GM19328 (cell line): Measurements from ENCODE around the gene EPS8L1.
A peak's percentile ranks its signal among the peaks of the same experiment; 100 is the strongest.
"Not testable (repeated sequence)": the region's sequence is repeated elsewhere in the genome, so short reads cannot be mapped to it uniquely, and the experiment has no call there.

Experiments used
- ATAC-seq: cut with Tn5 transposase; IDR thresholded peaks from one replicate; pipeline ENCODE4 v1.9.1; 2021; ENCODE audit warnings: mild to moderate bottlenecking, moderate library complexity; ENCODE audit not compliant: unreplicated experiment

EPS8L1 gene

DNA sequence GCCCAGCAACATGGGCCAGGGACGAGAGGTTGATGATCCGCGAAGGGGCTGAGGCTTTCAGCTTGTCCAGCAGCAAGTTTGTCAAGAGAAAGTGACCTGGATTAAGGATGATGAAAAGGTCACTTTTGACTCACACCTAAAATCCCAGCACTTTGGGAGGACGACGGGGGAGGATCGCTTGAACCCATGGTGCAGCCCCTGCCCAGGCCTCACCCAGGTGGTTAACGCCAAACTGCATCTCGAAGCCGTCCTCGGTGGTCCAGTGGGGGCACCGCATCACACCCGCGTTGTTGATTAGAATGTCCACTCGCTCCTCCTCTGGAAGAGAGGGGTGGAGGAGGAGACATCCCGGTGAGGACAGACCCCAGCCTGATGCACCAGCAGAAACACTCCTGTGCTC lies 27.2 kb upstream of the EPS8L1 start:
- no peak for ATAC-seq

DNA sequence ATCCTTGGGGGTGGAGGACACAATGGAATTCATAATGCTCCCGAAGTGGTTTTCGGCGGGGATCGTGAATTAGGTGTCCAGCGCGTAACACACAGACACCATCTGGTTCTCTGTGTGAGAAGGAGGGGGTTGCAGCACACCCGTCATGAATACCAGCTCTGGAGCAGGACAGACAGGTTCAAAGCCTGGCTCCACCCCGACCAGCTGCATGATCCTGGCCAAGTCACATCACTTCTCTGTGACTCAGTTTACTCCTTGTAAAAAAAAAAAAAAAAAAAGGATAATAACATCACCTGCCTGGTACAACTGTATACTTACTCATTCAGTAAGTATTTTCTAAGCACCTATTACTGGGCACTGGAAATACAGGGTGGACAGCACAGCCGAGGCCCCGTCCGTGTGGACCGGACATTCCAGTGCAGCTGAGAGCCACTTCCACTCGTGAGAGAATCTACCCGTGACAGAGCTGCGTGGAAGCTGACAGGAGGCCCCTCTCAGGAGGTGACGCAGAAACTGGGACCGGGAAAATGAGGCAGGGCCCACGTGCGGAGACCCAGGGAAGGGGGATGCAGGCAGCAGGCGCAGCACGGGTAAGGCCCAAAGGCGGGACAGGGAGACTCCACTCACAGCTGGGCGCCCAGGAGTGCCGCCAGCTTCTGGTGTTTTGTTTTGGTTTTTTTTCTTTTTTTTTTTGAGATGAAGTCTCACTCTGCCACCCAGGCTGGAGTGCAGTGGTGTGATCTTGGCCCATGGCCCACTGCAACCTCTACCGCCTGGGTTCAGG lies 24.7 kb upstream of the EPS8L1 start:
- ATAC-seq = no peak

- ATAC-seq = no peak
Measured at GRCh38 chr19:55053735-55054134, 21.9 kb upstream of the EPS8L1 start.

- ATAC-seq = no peak
Measured at GRCh38 chr19:55056827-55057226, 18.8 kb upstream of the EPS8L1 start.

DNA sequence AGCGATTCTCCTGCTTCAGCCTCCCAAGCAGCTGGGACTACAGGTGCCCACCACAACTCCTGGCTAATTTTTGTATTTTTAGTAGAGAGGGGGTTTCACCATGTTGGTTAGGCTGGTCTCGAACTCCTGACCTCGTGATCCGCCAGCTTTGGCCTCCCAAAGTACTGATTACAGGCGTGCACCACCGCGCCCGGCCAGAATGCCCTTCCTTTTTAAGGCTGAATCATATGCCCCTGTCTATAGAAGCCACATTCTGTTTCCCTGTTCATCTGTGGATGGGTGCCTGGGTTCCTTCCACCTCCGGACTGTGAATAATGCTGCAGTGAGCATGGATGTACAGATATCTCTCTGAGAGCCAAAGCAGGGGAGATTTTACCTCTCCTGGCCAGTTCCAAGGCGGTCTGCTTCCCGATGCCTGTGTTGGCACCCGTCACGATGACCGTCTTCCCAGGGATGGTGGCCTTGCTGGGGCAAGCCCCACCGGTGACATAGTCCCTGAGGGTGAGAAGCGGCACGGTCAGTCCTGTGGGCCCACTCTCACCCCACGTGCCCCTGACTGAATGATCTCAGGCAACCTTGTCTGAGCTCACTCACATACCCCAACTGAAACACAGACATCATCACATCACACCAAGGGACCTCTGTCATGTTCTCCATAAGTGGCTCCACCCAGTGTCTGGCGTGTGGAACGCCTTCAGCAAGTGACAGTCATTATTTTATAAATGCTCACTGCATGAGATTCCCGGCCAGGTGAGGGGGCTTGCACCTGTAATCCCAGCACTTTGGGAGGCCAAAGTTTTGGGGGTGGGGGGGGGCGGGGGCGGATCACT lies 16.7 kb upstream of the EPS8L1 start:
- no peak for ATAC-seq

DNA sequence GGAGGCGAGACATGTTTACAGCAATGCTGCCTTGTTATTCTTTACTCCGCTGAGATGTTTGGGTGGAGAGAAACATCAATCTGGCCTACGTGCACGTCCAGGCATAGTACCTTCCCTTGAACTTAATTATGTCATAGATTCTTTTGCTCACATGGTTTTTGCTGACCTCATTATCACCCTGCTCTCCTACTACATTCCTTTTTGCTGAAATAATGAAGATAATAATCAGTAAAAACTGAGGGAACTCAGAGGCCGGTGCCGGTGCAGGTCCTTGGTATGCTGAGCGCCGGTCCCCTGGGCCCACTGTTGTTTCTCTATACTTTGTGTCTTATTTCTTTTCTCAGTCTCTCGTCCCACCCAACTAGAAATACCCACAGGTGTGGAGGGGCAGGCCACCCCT lies 15.4 kb upstream of the EPS8L1 start:
- ATAC-seq = not testable (repeated sequence)

GRCh38 chr19:55062735-55063491 lies 12.8 kb upstream of the EPS8L1 start, which contains the start of gene RDH13:
TSS of gene RDH13 (minus strand) at chr19:55063148. CDS start at chr19:55063032, 116 bp downstream.
- peak; percentile 69 for ATAC-seq

DNA sequence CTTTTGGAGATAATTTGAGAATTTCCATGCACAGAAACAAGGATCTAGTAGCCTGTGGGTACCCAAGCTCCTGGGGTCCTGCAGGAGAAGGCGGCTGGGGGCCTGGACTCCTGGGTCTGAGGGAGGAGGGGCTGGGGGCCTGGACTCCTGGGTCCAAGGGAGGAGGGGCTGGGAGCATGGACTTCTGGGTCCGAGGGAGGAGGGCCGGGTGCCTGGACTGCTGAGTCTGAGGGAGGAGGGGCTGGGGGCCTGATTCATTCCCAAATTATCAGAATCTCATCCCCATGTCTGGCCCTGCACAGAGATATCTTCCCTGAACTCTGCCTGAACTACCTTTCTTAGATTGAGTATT lies 12.2 kb upstream of the EPS8L1 start:
- ATAC-seq = no peak

DNA sequence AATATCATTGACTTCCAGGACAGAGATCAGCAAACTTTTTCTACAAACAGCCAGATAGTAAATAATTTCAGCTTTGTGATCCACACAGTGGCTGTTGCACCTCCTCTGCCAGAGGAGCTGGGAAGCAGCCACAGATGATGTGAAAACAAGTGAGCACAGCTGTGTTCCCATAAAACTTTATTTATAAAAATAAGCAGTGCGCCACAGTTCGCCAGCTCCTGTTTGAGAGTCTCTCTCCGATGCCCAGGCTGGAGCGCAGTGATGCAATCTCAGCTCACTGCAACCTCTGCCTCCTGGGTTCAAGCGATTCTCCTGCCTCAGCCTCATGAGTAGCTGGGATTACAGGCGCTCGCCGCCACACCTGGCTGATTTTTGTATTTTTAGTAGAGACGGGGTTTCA lies 10.2 kb upstream of the EPS8L1 start:
- not testable (repeated sequence) for ATAC-seq

DNA sequence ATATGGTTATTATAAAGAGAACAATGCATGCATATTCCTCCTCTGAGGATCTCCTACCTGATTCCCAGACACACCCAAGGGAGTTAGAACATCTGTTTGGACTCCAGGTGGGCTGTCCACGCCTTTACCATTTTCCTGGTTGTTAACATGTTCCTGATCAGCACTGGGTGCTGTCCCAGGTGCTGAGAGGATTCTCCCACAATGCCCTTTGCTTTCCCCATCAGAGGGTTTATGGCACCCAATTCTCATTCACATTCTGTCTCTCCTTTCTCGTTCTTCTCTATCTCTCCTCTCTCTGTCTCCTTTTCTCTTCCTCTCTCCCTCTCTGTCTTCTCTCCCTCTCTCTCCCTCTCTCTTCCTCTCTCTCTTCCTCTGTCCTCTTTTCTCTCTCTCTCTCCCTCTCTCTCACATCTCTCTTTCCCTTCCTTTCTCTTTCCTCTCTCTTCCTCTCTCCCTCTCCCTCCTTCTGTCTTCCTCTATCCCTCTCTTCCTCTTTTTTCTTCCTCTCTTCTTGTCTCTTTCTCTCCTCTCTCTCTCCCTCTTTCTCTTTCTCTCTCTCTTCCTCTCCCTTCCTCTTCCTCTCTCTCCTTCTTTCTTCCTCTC lies 9.5 kb upstream of the EPS8L1 start:
- no peak for ATAC-seq

DNA sequence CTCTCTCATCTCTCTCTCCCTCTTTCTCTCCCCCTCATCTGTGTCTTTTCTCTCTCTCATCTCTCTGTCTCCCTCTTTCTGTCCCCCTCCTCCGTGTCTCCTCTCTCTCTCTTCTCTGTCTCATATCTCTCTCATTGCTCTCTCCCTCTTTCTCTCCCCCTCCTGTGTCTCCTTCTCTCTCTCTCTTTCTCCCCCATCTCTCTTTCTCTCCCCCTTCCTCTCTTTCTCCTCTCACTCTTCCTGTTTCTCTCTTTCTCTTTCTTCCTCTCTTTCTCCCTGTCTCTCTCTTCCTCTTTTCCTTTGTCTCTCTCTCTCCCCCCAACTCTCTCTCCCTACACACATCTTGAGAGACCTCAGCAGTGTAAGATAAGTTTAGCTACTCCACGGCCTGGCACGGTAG lies 7.8 kb upstream of the EPS8L1 start:
- ATAC-seq = no peak

DNA sequence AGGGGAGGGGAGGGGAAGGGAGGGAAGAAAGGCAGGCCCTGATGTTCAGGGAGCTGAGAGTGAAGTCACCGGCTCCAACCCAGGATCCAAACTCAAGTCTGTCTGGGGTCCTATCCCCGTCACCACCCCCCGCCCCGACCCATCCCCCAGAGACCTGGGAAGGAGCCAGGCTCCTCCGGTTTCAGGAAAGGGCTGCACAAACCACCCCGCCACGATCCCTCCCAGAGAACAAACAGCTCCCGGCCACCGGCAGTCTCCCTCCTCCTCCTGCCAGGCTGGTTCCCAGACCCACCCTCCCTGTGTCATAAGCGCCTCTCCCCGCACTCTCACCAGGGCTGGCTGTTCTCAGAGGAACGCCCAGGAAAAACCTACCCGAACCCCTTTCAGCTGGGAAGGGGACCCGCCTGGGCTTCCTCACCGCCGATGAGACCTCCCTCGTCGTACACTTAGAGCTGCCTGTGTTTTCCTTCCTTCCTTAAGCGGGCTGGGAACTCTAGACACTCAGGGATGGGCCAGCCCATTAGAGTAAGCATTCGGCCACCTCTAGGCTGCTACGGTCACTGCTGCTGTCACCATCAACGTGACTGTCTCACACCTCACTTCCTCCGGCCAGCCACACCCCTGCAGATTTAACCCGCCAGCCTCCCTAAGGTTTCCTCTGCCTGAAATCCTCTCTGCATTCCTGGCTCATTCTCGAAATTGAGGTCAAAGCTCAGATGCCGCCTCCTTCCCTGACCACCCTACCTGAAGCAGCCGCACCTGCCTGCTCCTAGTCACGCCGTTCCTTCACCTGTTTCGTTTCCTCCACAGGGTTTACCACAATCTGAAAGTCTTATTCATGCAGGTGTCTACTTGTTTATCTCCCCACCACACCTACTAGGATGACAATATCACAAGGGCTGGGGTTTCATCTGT lies 6.5 kb upstream of the EPS8L1 start:
- no peak for ATAC-seq

DNA sequence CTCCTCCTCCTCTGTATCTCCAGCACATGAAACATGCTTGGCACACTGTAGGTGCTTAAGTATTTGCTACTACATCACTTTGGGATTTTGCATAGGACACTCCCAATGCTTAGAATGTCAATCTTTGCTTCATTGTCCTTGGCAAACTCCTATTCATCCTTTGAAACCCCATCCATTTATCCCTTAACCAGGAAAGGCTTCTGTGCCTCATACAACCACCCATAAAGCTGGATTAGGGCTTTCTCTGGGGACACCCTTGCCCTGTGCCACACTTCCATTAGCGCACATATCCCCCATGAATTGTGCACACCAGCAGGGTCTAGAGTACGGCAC lies 5.8 kb upstream of the EPS8L1 start:
- no peak for ATAC-seq

DNA sequence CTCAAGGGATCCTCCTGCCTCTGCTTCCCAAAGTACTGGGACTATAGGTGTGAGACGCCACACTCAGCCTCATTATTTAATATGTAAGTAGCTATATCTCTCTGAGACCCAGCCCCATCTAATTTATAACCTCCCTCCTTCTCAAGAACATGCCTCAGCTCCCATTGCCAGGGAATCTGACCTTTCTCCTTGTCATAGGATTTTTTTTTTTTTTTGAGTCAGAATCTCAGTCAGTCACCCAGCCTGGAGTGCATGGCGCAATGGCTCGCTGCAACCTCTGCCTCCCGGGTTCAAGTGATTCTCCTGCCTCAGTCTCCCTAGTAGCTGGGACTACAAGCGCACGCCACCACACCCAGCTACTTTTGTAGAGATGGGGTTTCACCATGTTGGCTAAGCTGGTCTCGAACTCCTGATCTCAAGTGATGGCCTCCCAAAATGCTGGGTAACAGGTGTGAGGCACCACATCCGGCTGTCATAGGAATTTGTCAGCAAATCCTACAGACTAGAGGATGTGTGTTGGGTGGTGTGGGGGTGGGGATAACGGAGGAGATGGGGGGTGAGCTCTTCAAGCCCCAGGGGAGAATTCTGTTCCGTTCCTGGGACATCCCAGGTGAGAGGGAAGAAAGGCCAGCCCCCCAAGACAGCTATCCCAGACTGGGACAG lies 5.1 kb upstream of the EPS8L1 start:
- no peak for ATAC-seq

GRCh38 chr19:55071129-55071502 lies 4.6 kb upstream of the EPS8L1 start:
- ATAC-seq = no peak

GRCh38 chr19:55071913-55072312 lies 3.8 kb upstream of the EPS8L1 start:
- ATAC-seq = no peak

DNA sequence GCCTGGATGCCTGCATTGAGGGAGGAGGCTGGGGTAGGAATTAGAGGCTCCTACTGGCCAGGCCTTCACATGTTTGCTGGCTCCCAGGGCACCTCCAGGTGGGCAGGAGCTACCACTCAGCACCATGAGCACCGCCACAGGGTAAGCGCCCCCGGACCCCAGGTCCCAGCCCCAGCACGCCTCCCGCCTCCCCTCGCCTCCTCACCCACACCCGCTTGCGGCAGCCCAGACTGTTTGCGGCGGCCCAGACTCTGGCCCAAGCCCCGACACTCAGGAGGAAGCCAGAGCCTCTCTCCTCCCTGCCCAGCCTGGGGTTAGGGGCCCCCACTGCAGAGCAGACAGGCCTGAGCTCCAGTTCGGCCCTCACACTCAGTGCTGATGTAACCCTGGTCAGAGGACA lies 652 bp downstream of the EPS8L1 start:
- ATAC-seq = no peak

DNA sequence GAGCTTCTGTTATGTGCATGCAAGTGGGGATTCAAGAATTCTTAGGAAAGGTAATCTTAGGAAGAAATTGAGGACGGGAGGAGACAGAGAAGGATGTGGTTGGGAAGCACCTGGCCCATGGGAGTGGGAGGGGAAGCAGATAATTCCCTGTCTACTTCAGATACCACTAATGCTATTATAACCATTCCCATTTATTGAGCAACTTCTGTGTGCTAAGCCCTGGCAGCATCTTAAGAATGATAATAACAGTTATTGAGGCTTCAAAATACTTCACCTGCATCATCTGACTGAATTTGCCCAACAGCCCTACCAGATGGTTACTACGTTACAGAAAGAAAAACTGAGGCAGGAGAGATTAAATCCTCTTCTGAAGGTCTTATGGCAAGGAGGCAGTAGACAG lies 1.4 kb downstream of the EPS8L1 start:
- ATAC-seq = no peak

GRCh38 chr19:55078996-55079395 lies 3.3 kb downstream of the EPS8L1 start:
- no peak for ATAC-seq
